Naive thymus-derived CD8-positive, alpha-beta T cell (primary cell): Measurements from ENCODE around the gene CD300LB. TPM values are rescaled to one million over a fixed set of nuclear protein-coding genes. Genes with fewer than 3 reads are reported as not detected.

ENCODE experiments used
- ATAC-seq, 2 donors: fragments of 150-1000 bp; cut with Tn5 transposase in 1 of 2; sonication (Bioruptor Pico), chemical (Tn5 transposase) in 1 of 2; 1 replicate in 1 of 2; 2 replicates in 1 of 2; pipeline ENCODE4 v1.10.0; 2021; ENCODE audit warnings: mild to moderate bottlenecking in 2 of 2, moderate library complexity in 2 of 2
- POLR2A ChIA-PET: fragments of 350-600 bp; sonication (Branson Sonifier 250); formaldehyde crosslinking; loops from one replicate; lab custom pipeline; 2021; ENCODE audit warnings: antibody characterized with exemption; lab: Charles Lee
- DNase-seq, 10 donors: peaks; one replicate each; pipeline versions ENCODE4 v3.0.0 to v3.0.0-alpha.2; 2020 to 2022
- H3K27ac Mint-ChIP-seq, 10 donors: one replicate each; pipeline ENCODE4 v1.8.0; 2020 to 2022; ENCODE audit warnings: mild to moderate bottlenecking in 10 of 10, mixed read lengths in 10 of 10, moderate library complexity in 4 of 10, inconsistent platforms in 1 of 10
- H3K27me3 Mint-ChIP-seq, 5 donors: one replicate each; pipeline ENCODE4 v1.8.0; 2021 to 2022; ENCODE audit warnings: mixed read lengths in 5 of 5
- H3K36me3 Mint-ChIP-seq, 3 donors: one replicate each; pipeline ENCODE4 v1.8.0; 2020 to 2022; ENCODE audit warnings: mixed read lengths in 3 of 3, mild to moderate bottlenecking in 2 of 3, inconsistent platforms in 1 of 3
- H3K4me1 Mint-ChIP-seq, 4 donors: one replicate each; pipeline ENCODE4 v1.8.0; 2021 to 2022; ENCODE audit warnings: mixed read lengths in 4 of 4
- H3K4me3 Mint-ChIP-seq, 10 donors: one replicate each; pipeline ENCODE4 v1.8.0; 2020 to 2022; ENCODE audit warnings: mild to moderate bottlenecking in 10 of 10, mixed read lengths in 10 of 10, moderate library complexity in 6 of 10, inconsistent platforms in 1 of 10
- H3K9me3 Mint-ChIP-seq, 9 donors: one replicate each; pipeline ENCODE4 v1.8.0; 2020 to 2022; ENCODE audit warnings: mixed read lengths in 9 of 9, mild to moderate bottlenecking in 3 of 9, inconsistent platforms in 1 of 9, moderate library complexity in 1 of 9
- polyA plus RNA-seq, 3 donors: library from polyadenylated mRNA; unstranded; fragments of 300-500 nt; fragmentation: Illumina TruSeq; gene quantifications; one replicate each; pipeline ENCODE4 v1.2.3, GENCODE V29; 2021
- total RNA-seq, 8 experiments: library from RNA in 2 of 8; stranded (reverse) in 2 of 8; gene quantifications; one replicate each; pipeline ENCODE4 v1.2.3 and lab custom pipeline; 2021 to 2026

Gene CD300LB
- total and polyA plus RNA-seq, 5 experiments from 2014 or later: 0.22 TPM; not detected in 4

- Mint-ChIP-seq H3K36me3 (no peaks in the 10 kb centered on the region), H3K27me3 (peaks cover 0 to 12% (median 0%) of the 10 kb centered on the region in 5 donors), H3K4me1 (peaks cover 6 to 27% (median 8%) of the 10 kb centered on the region in 4 donors), H3K27ac (peak within 1 kb of the TSS in 2 of 10 donors; percentile 25 to 56), H3K9me3 (no peaks in the 10 kb centered on the region), H3K4me3 (peak within 1 kb of the TSS in 1 of 10 donors; percentile 73)
- ATAC-seq (no peak), DNase-seq (peak in 1 of 10 donors; percentile 49)
- POLR2A ChIA-PET: no interaction called here
Observed at GRCh38 chr17:74545843-74546230, 14.6 kb upstream of the CD300LB start, which contains the start of gene CD300C. Gene CD300C, minus strand, starts transcription at chr17:74546115. Its CDS starts 333 bp downstream, at chr17:74545782.

- Mint-ChIP-seq H3K36me3 (no peaks in the 10 kb centered on the region), H3K27ac (peak overlapping the region in 2 of 10 donors; percentile 25 to 56)
Observed at GRCh38 chr17:74544991-74545842, 13.9 kb upstream of the CD300LB start.

GRCh38 chr17:74543891-74544760, 12.9 kb upstream of the CD300LB start:
- DNase-seq (peak in 1 of 10 donors; percentile 53), ATAC-seq (no peak)
- no peaks in the 10 kb centered on the region for H3K9me3 Mint-ChIP-seq
- POLR2A ChIA-PET: no interaction called here
- no peaks in the 10 kb centered on the region for H3K36me3 Mint-ChIP-seq
- H3K27ac Mint-ChIP-seq: no peak overlapping the region
- peak overlapping the region in 1 of 10 donors; percentile 32 for H3K4me3 Mint-ChIP-seq
- H3K27me3 Mint-ChIP-seq: peaks cover 2 to 14% (median 4%) of the 10 kb centered on the region in 5 donors
- peaks cover 6 to 27% (median 8%) of the 10 kb centered on the region in 4 donors for H3K4me1 Mint-ChIP-seq

More at GRCh38 chr17:74544991-74545842, 13.9 kb upstream of the CD300LB start:
- Mint-ChIP-seq H3K4me3 (peak overlapping the region in 1 of 10 donors; percentile 73), H3K9me3 (no peaks in the 10 kb centered on the region), H3K27me3 (peaks cover 0 to 11% (median 2%) of the 10 kb centered on the region in 5 donors), H3K4me1 (peaks cover 6 to 27% (median 8%) of the 10 kb centered on the region in 4 donors)
- POLR2A ChIA-PET: no interaction called here
- ATAC-seq: no peak
- DNase-seq: peak in 1 of 10 donors; percentile 52

- H3K36me3 Mint-ChIP-seq: no peaks in the 10 kb centered on the region
- H3K27ac Mint-ChIP-seq: no peak overlapping the region
- DNase-seq (peak in 1 of 10 donors; percentile 56), ATAC-seq (no peak)
- peaks cover 2 to 14% (median 4%) of the 10 kb centered on the region in 5 donors for H3K27me3 Mint-ChIP-seq
- no peak overlapping the region for H3K4me3 Mint-ChIP-seq
- H3K4me1 Mint-ChIP-seq: peaks cover 6 to 27% (median 8%) of the 10 kb centered on the region in 4 donors
- POLR2A ChIA-PET: no interaction called here
- H3K9me3 Mint-ChIP-seq: no peaks in the 10 kb centered on the region
Observed at GRCh38 chr17:74543406-74543805, 12.1 kb upstream of the CD300LB start.

GRCh38 chr17:74542727-74543383, 11.6 kb upstream of the CD300LB start:
- DNase-seq (peak in 1 of 10 donors; percentile 30), ATAC-seq (no peak)
- POLR2A ChIA-PET: no interaction called here
- Mint-ChIP-seq H3K4me1 (peaks cover 2 to 23% (median 4%) of the 10 kb centered on the region in 4 donors), H3K9me3 (no peaks in the 10 kb centered on the region), H3K36me3 (no peaks in the 10 kb centered on the region), H3K27ac (no peak overlapping the region), H3K27me3 (peaks cover 2 to 14% (median 4%) of the 10 kb centered on the region in 5 donors), H3K4me3 (no peak overlapping the region)

- POLR2A ChIA-PET: no interaction called here
- DNase-seq (no peak), ATAC-seq (no peak)
- H3K9me3 Mint-ChIP-seq: no peaks in the 10 kb centered on the region
- H3K27ac Mint-ChIP-seq: peak overlapping the region in 1 of 10 donors; percentile 51
- H3K4me1 Mint-ChIP-seq: peaks cover 0 to 19% (median under 1%) of the 10 kb centered on the region in 4 donors
- peaks cover 2 to 14% (median 4%) of the 10 kb centered on the region in 5 donors for H3K27me3 Mint-ChIP-seq
- no peaks in the 10 kb centered on the region for H3K36me3 Mint-ChIP-seq
- no peak overlapping the region for H3K4me3 Mint-ChIP-seq
Observed at GRCh38 chr17:74542166-74542565, 10.9 kb upstream of the CD300LB start.

GRCh38 chr17:74541176-74542111, 10.2 kb upstream of the CD300LB start:
- H3K4me1 Mint-ChIP-seq: peaks cover 0 to 19% (median 0%) of the 10 kb centered on the region in 4 donors
- POLR2A ChIA-PET: no interaction called here
- no peak overlapping the region for H3K4me3 Mint-ChIP-seq
- H3K27me3 Mint-ChIP-seq: peaks cover 3 to 17% (median 9%) of the 10 kb centered on the region in 5 donors
- no peaks in the 10 kb centered on the region for H3K36me3 Mint-ChIP-seq
- ATAC-seq: no peak
- peak in 1 of 10 donors; percentile 46 for DNase-seq
- no peaks in the 10 kb centered on the region for H3K9me3 Mint-ChIP-seq
- no peak overlapping the region for H3K27ac Mint-ChIP-seq

- Mint-ChIP-seq H3K27ac (peak overlapping the region in 3 of 10 donors; percentile 35 to 63 (median 47)), H3K4me3 (no peak overlapping the region), H3K4me1 (peaks cover 0 to 2% (median 0%) of the 10 kb centered on the region in 4 donors), H3K36me3 (no peaks in the 10 kb centered on the region), H3K27me3 (peaks cover 4 to 17% (median 11%) of the 10 kb centered on the region in 5 donors), H3K9me3 (no peaks in the 10 kb centered on the region)
- POLR2A ChIA-PET: no interaction called here
- DNase-seq (peak in 1 of 10 donors; percentile 14), ATAC-seq (no peak)
Observed at GRCh38 chr17:74539281-74539820, 8.1 kb upstream of the CD300LB start.

- POLR2A ChIA-PET: no interaction called here
- Mint-ChIP-seq H3K9me3 (no peaks in the 10 kb centered on the region), H3K27me3 (peaks cover 9 to 31% (median 25%) of the 10 kb centered on the region in 5 donors), H3K36me3 (no peaks in the 10 kb centered on the region), H3K4me3 (no peak overlapping the region), H3K27ac (peak overlapping the region in 1 of 10 donors; percentile 13), H3K4me1 (peaks cover 5 to 14% (median 9%) of the 10 kb centered on the region in 4 donors)
- ATAC-seq (no peak), DNase-seq (no peak)
Observed at GRCh38 chr17:74536890-74537289, 5.6 kb upstream of the CD300LB start.

- peak overlapping the region in 6 of 10 donors; percentile 2 to 83 (median 30) for H3K4me3 Mint-ChIP-seq
- H3K9me3 Mint-ChIP-seq: no peaks in the 10 kb centered on the region
- H3K27ac Mint-ChIP-seq: peak overlapping the region in 1 of 10 donors; percentile 22
- POLR2A ChIA-PET: no interaction called here
- no peaks in the 10 kb centered on the region for H3K36me3 Mint-ChIP-seq
- ATAC-seq (no peak), DNase-seq (no peak)
- H3K4me1 Mint-ChIP-seq: peaks cover 5 to 30% (median 10%) of the 10 kb centered on the region in 4 donors
- peaks cover 9 to 48% (median 32%) of the 10 kb centered on the region in 5 donors for H3K27me3 Mint-ChIP-seq
Observed at GRCh38 chr17:74532115-74532514, 840 bp upstream of the CD300LB start.

GRCh38 chr17:74530831-74531150, 484 bp downstream of the CD300LB start:
- ATAC-seq (no peak), DNase-seq (no peak)
- peaks cover 9 to 44% (median 28%) of the 10 kb centered on the region in 5 donors for H3K27me3 Mint-ChIP-seq
- no peak overlapping the region for H3K4me3 Mint-ChIP-seq
- H3K9me3 Mint-ChIP-seq: peaks cover 0 to under 1% (median 0%) of the 10 kb centered on the region in 9 donors
- H3K27ac Mint-ChIP-seq: no peak overlapping the region
- peaks cover 5 to 32% (median 10%) of the 10 kb centered on the region in 4 donors for H3K4me1 Mint-ChIP-seq
- no peaks in the 10 kb centered on the region for H3K36me3 Mint-ChIP-seq
- POLR2A ChIA-PET: no interaction called here
